SK-N-SH (cell line): ENCODE measurements around the gene EML1. TPM values are rescaled to one million over a fixed set of nuclear protein-coding genes. Genes with fewer than 3 reads are reported as not detected.

Source experiments
- CTCF ChIA-PET: fragments of 300-600, 350-600 bp; formaldehyde crosslinking; extraction: SDS; loops from one replicate; lab custom pipeline; 2021; lab: Yijun Ruan, JAX
- POLR2A ChIA-PET: fragments of 350-600 bp; sonication (Branson Sonifier 250); formaldehyde crosslinking; extraction: SDS; loops from one replicate; lab custom pipeline; 2020; ENCODE audit warnings: antibody characterized with exemption, inconsistent platforms; lab: Yijun Ruan, JAX
- DNase-seq: peaks from one replicate; pipeline ENCODE4 v3.0.0; 2012
- H2AFZ ChIP-seq: fragments of 200-600 bp; sonication (generic); 2 replicates; pipeline ENCODE4 v1.8.1; 2016; ENCODE audit warnings: antibody characterized with exemption, mild to moderate bottlenecking, low read depth
- H3F3A ChIP-seq: fragments of 200-600 bp; sonication (generic); replicated peaks from 2 replicates; pipeline ENCODE3; 2016; ENCODE audit warnings: antibody characterized with exemption, mild to moderate bottlenecking; ENCODE audit not compliant: insufficient read depth
- H3K27ac ChIP-seq, 2 experiments: fragments of 200-500 bp in 1 of 2; fragments of 200-600 bp in 1 of 2; sonication (Bioruptor generic) in 1 of 2; sonication (generic), shearing (Covaris generic) in 1 of 2; 2 replicates each; pipeline versions ENCODE4 v1.5.1 to v1.6.1; 2014 to 2016; ENCODE audit warnings: low read depth in 2 of 2, inconsistent platforms in 1 of 2, low read length in 1 of 2, mild to moderate bottlenecking in 1 of 2, mixed read lengths in 1 of 2
- H3K27me3 ChIP-seq: fragments of 200-600 bp; sonication (generic), shearing (Covaris generic); 2 replicates; pipeline ENCODE4 v1.6.1; 2016; ENCODE audit warnings: mixed run types; ENCODE audit not compliant: insufficient read depth
- H3K36me3 ChIP-seq, 2 experiments: fragments of 200-500 bp in 1 of 2; fragments of 200-600 bp in 1 of 2; sonication (Bioruptor generic) in 1 of 2; sonication (generic) in 1 of 2; replicated peaks in 1 of 2; 2 replicates each; pipeline versions ENCODE3 to v1.5.1; 2014 to 2016; ENCODE audit warnings: low read length in 1 of 2, mild to moderate bottlenecking in 1 of 2; ENCODE audit not compliant: insufficient read depth in 2 of 2, control insufficient read depth in 1 of 2
- H3K4me1 ChIP-seq, 2 experiments: fragments of 200-500 bp in 1 of 2; fragments of 200-600 bp in 1 of 2; sonication (Bioruptor generic) in 1 of 2; sonication (generic), shearing (Covaris generic) in 1 of 2; 2 replicates each; pipeline versions ENCODE4 v1.5.1 to v1.6.1; 2014 to 2016; ENCODE audit warnings: low read depth in 1 of 2, low read length in 1 of 2, mixed run types in 1 of 2; ENCODE audit not compliant: insufficient read depth in 2 of 2, control insufficient read depth in 1 of 2
- H3K4me2 ChIP-seq: fragments of 200-600 bp; sonication (generic), shearing (Covaris generic); 2 replicates; pipeline ENCODE4 v1.6.1; 2017; ENCODE audit warnings: mixed run types
- H3K4me3 ChIP-seq, 2 experiments: fragments of 200-500 bp in 1 of 2; fragments of 200-600 bp in 1 of 2; sonication (Bioruptor generic) in 1 of 2; sonication (generic), shearing (Covaris generic) in 1 of 2; 2 replicates each; pipeline versions ENCODE4 v1.5.1 to v1.8.1; 2014 to 2016; ENCODE audit warnings: low read depth in 2 of 2, inconsistent platforms in 1 of 2, low read length in 1 of 2, mild to moderate bottlenecking in 1 of 2, mixed read lengths in 1 of 2, moderate library complexity in 1 of 2
- H3K79me2 ChIP-seq: fragments of 200-600 bp; sonication (generic); 2 replicates; pipeline ENCODE4 v1.8.1; 2017; ENCODE audit warnings: mild to moderate bottlenecking; ENCODE audit not compliant: insufficient read depth
- H3K9ac ChIP-seq: fragments of 200-600 bp; sonication (generic); 2 replicates; pipeline ENCODE4 v1.6.1; 2017; ENCODE audit warnings: mixed run types
- H3K9me2 ChIP-seq: fragments of 200-600 bp; sonication (generic); 2 replicates; pipeline ENCODE4 v1.6.1; 2017; ENCODE audit warnings: mixed run types
- H3K9me3 ChIP-seq: fragments of 200-600 bp; sonication (generic); 2 replicates; pipeline ENCODE4 v1.6.1; 2017; ENCODE audit warnings: mixed run types, mild to moderate bottlenecking, moderate library complexity
- H4K20me1 ChIP-seq: fragments of 200-600 bp; sonication (generic); 2 replicates; pipeline ENCODE4 v1.6.1; 2017; ENCODE audit warnings: mild to moderate bottlenecking, mixed run types; ENCODE audit not compliant: insufficient read depth
- ELF1 ChIP-seq: IDR thresholded peaks from 2 replicates; pipeline ENCODE4 v1.4.0; 2012
- FOXJ3 ChIP-seq: sonication (generic); formaldehyde crosslinking; IDR thresholded peaks from 2 replicates; pipeline ENCODE4 v1.5.1; 2020; ENCODE audit warnings: mild to moderate bottlenecking, missing genetic modification reagents
- FOXM1 ChIP-seq: IDR thresholded peaks from 2 replicates; pipeline ENCODE4 v1.4.0; 2012; ENCODE audit warnings: low read depth, mild to moderate bottlenecking
- GABPA ChIP-seq: IDR thresholded peaks from 2 replicates; pipeline ENCODE4 v1.4.0; 2012; ENCODE audit warnings: low read depth, mild to moderate bottlenecking
- MEF2A ChIP-seq: IDR thresholded peaks from 2 replicates; pipeline ENCODE4 v1.4.0; 2012; ENCODE audit warnings: low read depth, borderline replicate concordance
- NFIC ChIP-seq: IDR thresholded peaks from 2 replicates; pipeline ENCODE4 v1.4.0; 2012; ENCODE audit warnings: borderline replicate concordance
- NRF1 ChIP-seq: IDR thresholded peaks from 2 replicates; pipeline ENCODE4 v1.6.1; 2012; ENCODE audit warnings: low read depth, mild to moderate bottlenecking, low read length
- POLR2AphosphoS5 ChIP-seq: IDR thresholded peaks from 2 replicates; pipeline ENCODE4 v1.6.1; 2012; ENCODE audit warnings: low read depth, low read length
- RAD21 ChIP-seq: IDR thresholded peaks from 2 replicates; pipeline ENCODE4 v1.6.1; 2012; ENCODE audit warnings: mild to moderate bottlenecking, low read length
- RCOR1 ChIP-seq: fragments of 150-350 bp; IDR thresholded peaks from 2 replicates; pipeline ENCODE4 v1.6.1; 2017; ENCODE audit warnings: antibody characterized with exemption, low read length
- SIN3A ChIP-seq: IDR thresholded peaks from 2 replicates; pipeline ENCODE4 v1.6.1; 2012; ENCODE audit warnings: low read depth, mild to moderate bottlenecking, low read length, moderate library complexity, borderline replicate concordance
- TCF12 ChIP-seq: IDR thresholded peaks from 2 replicates; pipeline ENCODE4 v1.4.0; 2012
- WGBS: methylation state at CpG from one replicate; pipeline ENCODE4 v1.1.6; 2017; ENCODE audit warnings: low lambda C conversion rate; 5-methylcytosine and 5-hydroxymethylcytosine counted together
- polyA plus RNA-seq, 3 experiments: library from polyadenylated mRNA; depleted of rRNA; stranded (reverse); fragments of >200 nt; gene quantifications; 2 replicates each; pipeline ENCODE4 v1.2.3, GENCODE V29; 2012
- TF ChIP-seq, protein P1 (sequence below): IDR thresholded peaks from 2 replicates; pipeline ENCODE4; 2012
- TF ChIP-seq, protein P2 (sequence below): fragments of 200-600 bp; sonication (generic); IDR thresholded peaks from 2 replicates; pipeline ENCODE4 v1.6.1; 2017; ENCODE audit warnings: antibody characterized with exemption, mild to moderate bottlenecking, moderate library complexity
- TF ChIP-seq, protein P3 (sequence below): fragments of 150-350 bp; IDR thresholded peaks from 2 replicates; pipeline ENCODE4 v1.6.1; 2016; ENCODE audit warnings: mild to moderate bottlenecking, low read depth, low read length

The EML1 gene
- polyA plus RNA-seq, 1 of the 3 experiments (the other 2 are of a cell fraction), result 6.3 TPM

DNA sequence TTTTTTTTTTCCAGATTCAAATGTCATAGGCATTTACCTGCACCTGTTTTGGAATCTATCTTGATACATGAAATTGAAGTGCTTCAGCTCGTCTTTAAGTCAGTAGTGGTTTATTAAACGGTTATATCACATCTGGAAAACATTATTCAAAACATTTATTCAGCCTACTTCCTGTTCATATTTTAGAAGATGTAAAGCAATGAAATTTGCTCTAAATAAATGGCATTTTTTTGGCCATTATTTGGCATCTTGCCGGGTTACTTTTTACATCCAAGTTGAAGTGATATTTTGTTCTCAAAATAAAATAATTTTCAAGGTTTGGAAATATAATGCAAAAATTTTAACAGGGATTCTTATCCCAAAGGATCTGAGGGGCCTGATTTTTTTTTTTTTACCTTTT, 103.1 kb downstream of the EML1 start:
- no peak overlapping the region for H3K9ac ChIP-seq
- DNase-seq, result no peak
- H3K79me2 ChIP-seq, result no peaks in the 10 kb centered on the region
- no peaks in the 10 kb centered on the region; the same call in 1 of the 2 replicates for H3K9me2 ChIP-seq
- H3K27me3 ChIP-seq, result no peaks in the 10 kb centered on the region
- no peak overlapping the region for H3K4me2 ChIP-seq
- no peak overlapping the region for H2AFZ ChIP-seq
- H3K36me3 ChIP-seq, result peaks cover 0 to 8% of the 10 kb centered on the region in 2 experiments
- H4K20me1 ChIP-seq, result no peaks in the 10 kb centered on the region
- ChIA-PET CTCF (interaction anchor here (0.8 to 3.9 kb wide), 6 partner anchors 12 to 297 kb away, joined by 3 to 36 read pairs (median 4); no protein-coding TSS in a partner anchor), POLR2A (no interaction called here)
- no peaks in the 10 kb centered on the region; a peak in 1 of 4 replicates for H3K4me1 ChIP-seq
- TF ChIP-seq NRF1 (no peak), GABPA (no peak), TCF12 (peak; percentile 45; the same call in 1 of the 2 replicates)
- TF ChIP-seq, protein P1, sequence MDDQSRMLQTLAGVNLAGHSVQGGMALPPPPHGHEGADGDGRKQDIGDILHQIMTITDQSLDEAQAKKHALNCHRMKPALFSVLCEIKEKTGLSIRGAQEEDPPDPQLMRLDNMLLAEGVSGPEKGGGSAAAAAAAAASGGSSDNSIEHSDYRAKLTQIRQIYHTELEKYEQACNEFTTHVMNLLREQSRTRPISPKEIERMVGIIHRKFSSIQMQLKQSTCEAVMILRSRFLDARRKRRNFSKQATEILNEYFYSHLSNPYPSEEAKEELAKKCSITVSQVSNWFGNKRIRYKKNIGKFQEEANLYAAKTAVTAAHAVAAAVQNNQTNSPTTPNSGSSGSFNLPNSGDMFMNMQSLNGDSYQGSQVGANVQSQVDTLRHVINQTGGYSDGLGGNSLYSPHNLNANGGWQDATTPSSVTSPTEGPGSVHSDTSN, result no peak
- H3K9me3 ChIP-seq, result no peaks in the 10 kb centered on the region
- no peak overlapping the region for H3K4me3 ChIP-seq
- 22% methylated on average over 3 of the region's 3 CpGs for WGBS
- H3F3A ChIP-seq, result no peaks in the 10 kb centered on the region
- H3K27ac ChIP-seq, result no peak overlapping the region

DNA sequence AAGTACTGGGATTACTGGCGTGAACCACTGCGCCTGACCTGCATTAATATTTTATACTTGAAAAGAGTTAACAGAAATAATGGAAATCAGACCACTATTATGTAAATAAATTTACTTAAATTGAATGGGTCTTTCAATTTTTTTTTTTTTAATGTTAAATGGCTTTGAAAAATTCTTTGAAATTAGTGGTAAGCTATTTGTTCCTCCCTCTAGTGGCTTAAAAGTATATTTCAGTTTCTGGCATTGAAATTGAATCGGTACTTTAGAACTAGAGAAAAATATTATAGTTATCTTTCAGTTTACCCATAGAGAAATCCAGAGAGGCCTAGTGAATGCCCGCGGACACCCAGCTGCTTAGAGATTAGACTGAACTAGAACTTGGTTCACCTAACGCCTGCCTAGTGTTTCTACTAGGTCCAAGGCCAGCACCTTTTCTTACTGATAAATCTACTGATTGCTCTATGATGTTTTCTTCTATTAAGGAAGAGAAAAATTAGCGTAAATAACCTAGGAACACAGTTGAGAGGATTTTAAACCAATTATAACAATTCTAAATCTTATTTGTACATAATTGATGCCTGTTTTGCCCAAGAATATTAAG, 106.5 kb downstream of the EML1 start:
- no peak overlapping the region for H3K27ac ChIP-seq
- no peaks in the 10 kb centered on the region; the same call in 1 of the 2 replicates for H3K9me2 ChIP-seq
- H3K4me1 ChIP-seq, result no peaks in the 10 kb centered on the region; a peak in 1 of 4 replicates
- H2AFZ ChIP-seq, result peak overlapping the region; percentile 73
- H3K27me3 ChIP-seq, result no peaks in the 10 kb centered on the region
- H3F3A ChIP-seq, result no peaks in the 10 kb centered on the region
- DNase-seq, result peak; percentile 28
- H3K4me2 ChIP-seq, result no peak overlapping the region
- WGBS, result 57% methylated on average over 7 of the region's 7 CpGs
- peaks cover 3 to 35% of the 10 kb centered on the region in 2 experiments for H3K36me3 ChIP-seq
- no peak overlapping the region; a peak in 1 of 4 replicates for H3K4me3 ChIP-seq
- TF ChIP-seq FOXM1, result no peak
- TF ChIP-seq, protein P2, sequence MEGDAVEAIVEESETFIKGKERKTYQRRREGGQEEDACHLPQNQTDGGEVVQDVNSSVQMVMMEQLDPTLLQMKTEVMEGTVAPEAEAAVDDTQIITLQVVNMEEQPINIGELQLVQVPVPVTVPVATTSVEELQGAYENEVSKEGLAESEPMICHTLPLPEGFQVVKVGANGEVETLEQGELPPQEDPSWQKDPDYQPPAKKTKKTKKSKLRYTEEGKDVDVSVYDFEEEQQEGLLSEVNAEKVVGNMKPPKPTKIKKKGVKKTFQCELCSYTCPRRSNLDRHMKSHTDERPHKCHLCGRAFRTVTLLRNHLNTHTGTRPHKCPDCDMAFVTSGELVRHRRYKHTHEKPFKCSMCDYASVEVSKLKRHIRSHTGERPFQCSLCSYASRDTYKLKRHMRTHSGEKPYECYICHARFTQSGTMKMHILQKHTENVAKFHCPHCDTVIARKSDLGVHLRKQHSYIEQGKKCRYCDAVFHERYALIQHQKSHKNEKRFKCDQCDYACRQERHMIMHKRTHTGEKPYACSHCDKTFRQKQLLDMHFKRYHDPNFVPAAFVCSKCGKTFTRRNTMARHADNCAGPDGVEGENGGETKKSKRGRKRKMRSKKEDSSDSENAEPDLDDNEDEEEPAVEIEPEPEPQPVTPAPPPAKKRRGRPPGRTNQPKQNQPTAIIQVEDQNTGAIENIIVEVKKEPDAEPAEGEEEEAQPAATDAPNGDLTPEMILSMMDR, result peak; percentile 72
- peak; percentile 13; the same call in 1 of the 2 replicates for TF ChIP-seq RAD21
- TF ChIP-seq, all 33 proteins: peak for 2
- CTCF ChIA-PET, result interaction anchor here (0.6 to 3.1 kb wide), 16 partner anchors 10 to 219 kb away, joined by 3 to 40 read pairs (median 4); partner anchors contain the start of gene EML1
- H3K79me2 ChIP-seq, result no peaks in the 10 kb centered on the region
- no peaks in the 10 kb centered on the region for H4K20me1 ChIP-seq
- POLR2A ChIA-PET, result no interaction called here
- H3K9ac ChIP-seq, result no peak overlapping the region
- H3K9me3 ChIP-seq, result no peaks in the 10 kb centered on the region

DNA sequence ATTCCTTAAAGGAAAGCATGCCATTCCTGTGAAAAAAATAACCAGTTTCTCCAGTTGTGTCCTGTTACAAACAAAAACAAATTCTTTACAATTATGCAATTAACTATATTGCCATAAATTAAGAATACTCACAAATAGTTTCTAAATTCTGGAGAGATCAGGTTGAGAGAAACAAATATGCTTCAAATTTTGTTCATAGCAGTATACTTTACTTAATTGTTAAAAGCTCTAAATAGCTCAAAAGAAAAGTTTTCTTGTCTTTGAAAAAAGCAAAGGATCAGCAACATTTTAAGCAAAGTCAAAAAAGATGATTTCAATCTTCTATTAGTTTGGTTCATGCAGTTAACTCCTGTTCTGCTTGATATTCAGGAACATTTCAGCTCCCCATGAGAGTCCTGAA, 109.7 kb downstream of the EML1 start:
- Histone ChIP-seq H3K9me3 (no peaks in the 10 kb centered on the region), H3K27ac (no peak overlapping the region), H3K4me2 (no peak overlapping the region), H3K4me1 (no peaks in the 10 kb centered on the region), H3F3A (no peaks in the 10 kb centered on the region), H2AFZ (no peak overlapping the region), H4K20me1 (no peaks in the 10 kb centered on the region), H3K9ac (no peak overlapping the region), H3K27me3 (no peaks in the 10 kb centered on the region), H3K79me2 (no peaks in the 10 kb centered on the region), H3K36me3 (peaks cover 4 to 32% of the 10 kb centered on the region in 2 experiments), H3K9me2 (no peaks in the 10 kb centered on the region; the same call in 1 of the 2 replicates), H3K4me3 (no peak overlapping the region)
- ChIA-PET CTCF (interaction anchor here (1.8 kb wide), 1 partner anchor 44 kb away, joined by 5 read pairs; no protein-coding TSS in a partner anchor), POLR2A (no interaction called here)
- no peak for DNase-seq
- TF ChIP-seq ELF1 (no peak), POLR2AphosphoS5 (no peak), NFIC (no peak), MEF2A (no peak), FOXJ3 (CRISPR knock-in tag) (no peak), NRF1 (no peak), SIN3A (no peak), RCOR1 (no peak), TCF12 (no peak)
- TF ChIP-seq, protein P3, sequence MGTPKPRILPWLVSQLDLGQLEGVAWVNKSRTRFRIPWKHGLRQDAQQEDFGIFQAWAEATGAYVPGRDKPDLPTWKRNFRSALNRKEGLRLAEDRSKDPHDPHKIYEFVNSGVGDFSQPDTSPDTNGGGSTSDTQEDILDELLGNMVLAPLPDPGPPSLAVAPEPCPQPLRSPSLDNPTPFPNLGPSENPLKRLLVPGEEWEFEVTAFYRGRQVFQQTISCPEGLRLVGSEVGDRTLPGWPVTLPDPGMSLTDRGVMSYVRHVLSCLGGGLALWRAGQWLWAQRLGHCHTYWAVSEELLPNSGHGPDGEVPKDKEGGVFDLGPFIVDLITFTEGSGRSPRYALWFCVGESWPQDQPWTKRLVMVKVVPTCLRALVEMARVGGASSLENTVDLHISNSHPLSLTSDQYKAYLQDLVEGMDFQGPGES, result no peak
- TF ChIP-seq, protein P2, result no peak
